GM12892 (cell line): ENCODE data around the gene SDHB.

Experiments
- POLR2A ChIP-seq: IDR thresholded peaks from 2 replicates; pipeline ENCODE4 v1.6.1; 2011; ENCODE audit warnings: low read depth, low read length, control low read depth
- POLR2AphosphoS5 ChIP-seq: IDR thresholded peaks from 2 replicates; pipeline ENCODE4 v1.6.1; 2011; ENCODE audit warnings: low read depth, low read length, control low read depth

DNA sequence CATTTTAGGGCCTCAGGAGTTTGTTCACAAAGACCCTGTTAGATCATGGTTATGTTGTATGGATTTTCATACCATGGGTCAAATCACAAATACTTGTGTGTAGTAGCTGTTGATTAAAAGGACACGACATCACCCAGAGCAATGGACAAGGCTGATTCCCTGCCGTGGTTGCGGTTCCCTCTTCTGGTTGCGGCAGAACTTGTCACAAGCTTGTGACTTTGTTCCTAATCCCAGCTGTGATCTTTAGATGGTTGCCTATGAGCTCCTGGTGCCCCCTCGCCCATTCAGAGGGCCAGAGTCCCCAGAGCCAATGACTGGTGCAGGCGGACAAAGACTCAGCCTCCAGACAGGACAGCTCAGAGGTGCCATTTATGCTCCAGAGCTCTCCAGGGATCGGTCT, 11.8 kb upstream of the SDHB start:
- TF ChIP-seq POLR2A = no peak
- no peak for TF ChIP-seq POLR2AphosphoS5
